GM13977 (cell line): ENCODE measurements around the gene LRRC7.

Source experiments
- DNase-seq: peaks from one replicate; pipeline ENCODE4 v3.0.0; 2012; ENCODE audit warnings: low spot score
- CTCF ChIP-seq: IDR thresholded peaks from 2 replicates; pipeline ENCODE4 v1.5.1; 2012; ENCODE audit warnings: mild to moderate bottlenecking, control low read depth; ENCODE audit not compliant: insufficient read depth; ENCODE audit errors: extremely low read depth, missing control alignments
- in situ Hi-C: fragments of 300-500 bp; cut with MboI; formaldehyde crosslinking; loops from one replicate; pipeline ENCODE4 v1.12.0; 2022; ENCODE audit warnings: low sequenced_read_pairs, low pct_unique_long_range_greater_than_20kb, mixed read lengths, inconsistent platforms; ENCODE audit not compliant: unreplicated experiment

Gene LRRC7

GRCh38 chr1:69738458-69739250 lies 170.9 kb downstream of the LRRC7 start:
- in situ Hi-C loops: loop anchor here (25.0 kb wide), 1 partner anchor 1626 kb away; no protein-coding TSS in a partner anchor
- DNase-seq: no peak
- TF ChIP-seq CTCF: no peak

- in situ Hi-C loops: loop anchor here (25.0 kb wide), 1 partner anchor 1627 kb away; no protein-coding TSS in a partner anchor
- no peak for TF ChIP-seq CTCF
- no peak for DNase-seq
These were observed 171.5 kb downstream of the LRRC7 start for GRCh38 chr1:69739251-69739605.

- no peak for DNase-seq
- in situ Hi-C loops: loop anchor here (25.0 kb wide), 1 partner anchor 1631 kb away; no protein-coding TSS in a partner anchor
- no peak for TF ChIP-seq CTCF
These were observed 175.4 kb downstream of the LRRC7 start for GRCh38 chr1:69743146-69743545.

- no peak for DNase-seq
- in situ Hi-C loops: loop anchor here (25.0 kb wide), 1 partner anchor 1632 kb away; no protein-coding TSS in a partner anchor
- no peak for TF ChIP-seq CTCF
These were observed 176.7 kb downstream of the LRRC7 start for GRCh38 chr1:69744381-69744780.

GRCh38 chr1:69747207-69747606 lies 179.5 kb downstream of the LRRC7 start:
- in situ Hi-C loops: loop anchor here (25.0 kb wide), 1 partner anchor 1635 kb away; no protein-coding TSS in a partner anchor
- no peak for DNase-seq

GRCh38 chr1:69750638-69751037 lies 182.9 kb downstream of the LRRC7 start:
- DNase-seq: no peak
- TF ChIP-seq CTCF: no peak
- in situ Hi-C loops: no loop called here

More at GRCh38 chr1:69747207-69747606, 179.5 kb downstream of the LRRC7 start:
- no peak for TF ChIP-seq CTCF

- TF ChIP-seq CTCF: no peak
- no peak for DNase-seq
- in situ Hi-C loops: no loop called here
These were observed 185.1 kb downstream of the LRRC7 start for GRCh38 chr1:69752831-69753230.
